Thyroid gland (tissue), 4 donors: ENCODE results near the gene KLHL9. TPM values are rescaled to one million over a fixed set of nuclear protein-coding genes. Genes with fewer than 3 reads are reported as not detected.

Experiments
- DNase-seq, 2 donors: peaks; one replicate each; pipeline ENCODE4 v3.0.0-alpha.2; 2019
- H3K27ac ChIP-seq, 3 donors: fragments of 200-600 bp; sonication (generic); 1 replicate in 2 of 3; 2 replicates in 1 of 3; pipeline ENCODE4 v1.5.1; 2016 to 2019; ENCODE audit warnings: mild to moderate bottlenecking in 1 of 3, moderate library complexity in 1 of 3
- H3K27me3 ChIP-seq: fragments of 200-600 bp; sonication (generic); one replicate; pipeline ENCODE4 v1.5.1; 2019
- H3K36me3 ChIP-seq, 2 donors: fragments of 200-600 bp; sonication (generic); one replicate each; pipeline ENCODE4 v1.5.1; 2016 to 2019
- H3K4me1 ChIP-seq, 2 donors: fragments of 200-600 bp; sonication (generic); one replicate each; pipeline ENCODE4 v1.5.1; 2017 to 2019
- H3K4me3 ChIP-seq, 3 donors: fragments of 200-600 bp; sonication (generic); replicated peaks in 1 of 3; 1 replicate in 2 of 3; 2 replicates in 1 of 3; pipeline ENCODE4 v1.5.1; 2016; ENCODE audit warnings: mild to moderate bottlenecking in 1 of 3
- H3K9me3 ChIP-seq: fragments of 200-600 bp; sonication (generic); one replicate; pipeline ENCODE4 v1.5.1; 2017
- CTCF ChIP-seq, 6 experiments: fragments of 200-600 bp in 3 of 6; fragments of 450-650 bp in 3 of 6; sonication (generic) in 3 of 6; IDR thresholded peaks; one replicate each; pipeline ENCODE4 v1.5.1; 2016 to 2019; ENCODE audit warnings: antibody characterized with exemption in 6 of 6, mild to moderate bottlenecking in 2 of 6, inconsistent platforms in 1 of 6, moderate library complexity in 1 of 6
- POLR2A ChIP-seq, 2 donors: fragments of 450-650 bp; IDR thresholded peaks; one replicate each; pipeline ENCODE4 v1.6.1; 2017; ENCODE audit warnings: antibody characterized with exemption in 2 of 2, mild to moderate bottlenecking in 2 of 2, moderate library complexity in 1 of 2
- WGBS, 2 donors: methylation state at CpG; one replicate each; pipeline ENCODE4 v1.1.5; 2017; 5-methylcytosine and 5-hydroxymethylcytosine counted together
- intact Hi-C: fragments of 100-400 bp; cut with DNase I; formaldehyde crosslinking; loops from one replicate; pipeline ENCODE4 v1.15.1; 2023
- total RNA-seq, 4 donors: library from RNA; depleted of rRNA; stranded (reverse); fragments of >200 nt; gene quantifications; one replicate each; pipeline ENCODE4 v1.2.3, GENCODE V29; 2016

Gene KLHL9
- total RNA-seq, 4 donors from 2014 or later = 28.4 to 31.0 (median 30.9) TPM

DNA sequence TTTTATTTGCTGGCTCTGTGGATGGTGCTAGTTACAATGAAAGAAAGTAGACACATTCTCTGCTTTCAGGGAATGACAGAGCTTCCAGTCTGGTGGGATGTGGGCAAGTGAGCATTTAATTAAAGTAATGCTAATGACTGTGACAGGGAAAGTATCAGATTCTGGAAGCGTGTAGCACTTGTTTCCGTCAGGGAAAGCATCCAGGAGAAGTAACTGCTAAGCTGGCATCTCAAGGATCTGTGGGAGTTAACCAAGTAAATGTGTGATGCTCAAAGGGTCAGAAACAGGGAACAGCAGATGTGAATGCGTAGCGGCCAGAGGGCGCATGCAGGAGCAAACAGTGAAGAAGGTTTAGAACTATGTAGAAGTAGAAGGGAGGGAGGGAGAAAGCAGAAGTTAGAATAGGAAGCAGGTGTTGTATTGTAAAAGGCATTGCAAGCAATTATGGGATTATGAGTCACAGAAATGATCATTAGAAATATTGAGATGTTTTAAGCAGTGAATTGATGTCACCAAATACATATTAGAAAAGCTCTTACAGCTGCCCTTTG is 12.2 kb downstream of the KLHL9 start:
- no peak overlapping the region for H3K27ac ChIP-seq
- H3K4me1 ChIP-seq = no peaks in the 10 kb centered on the region
- intact Hi-C loops = loop anchor here (10.0 kb wide), 1 partner anchor 462 kb away; no protein-coding TSS in a partner anchor
- no peak for DNase-seq
- H3K27me3 ChIP-seq = no peaks in the 10 kb centered on the region
- 91 to 94% methylated on average over 5 of the region's 5 CpGs for WGBS, 2 donors
- TF ChIP-seq POLR2A (IDR thresholded peaks at IDR 0.05) = no peak
- TF ChIP-seq CTCF (IDR thresholded peaks at IDR 0.05) = no peak
- no peaks in the 10 kb centered on the region for H3K36me3 ChIP-seq
- no peak overlapping the region for H3K4me3 ChIP-seq
- no peaks in the 10 kb centered on the region for H3K9me3 ChIP-seq

DNA sequence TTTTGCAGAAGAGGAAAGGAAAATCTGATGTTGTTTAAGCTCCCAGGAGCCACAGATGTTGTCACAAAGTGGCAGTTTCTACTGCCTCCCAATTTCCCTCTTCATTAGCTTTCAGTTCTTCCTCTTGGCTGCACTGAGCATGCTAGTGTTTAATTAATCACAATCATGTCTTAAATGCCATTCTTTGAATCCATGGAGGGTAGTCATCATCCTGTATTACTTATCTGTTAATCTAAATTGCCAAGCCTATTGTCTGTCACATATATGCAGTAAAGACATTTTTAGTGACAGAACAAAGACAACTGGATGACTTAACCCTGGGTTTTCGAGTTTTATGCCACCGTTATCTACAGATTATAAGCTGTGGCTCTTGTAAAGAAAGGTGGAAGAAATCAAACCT is 14.7 kb downstream of the KLHL9 start:
- TF ChIP-seq POLR2A (IDR thresholded peaks at IDR 0.05) (no peak), CTCF (IDR thresholded peaks at IDR 0.05) (no peak)

GRCh38 chr9:21317956-21318923 is 17.0 kb downstream of the KLHL9 start:
- H3K4me1 ChIP-seq = peaks cover 3 to 11% of the 10 kb centered on the region in 2 donors
- intact Hi-C loops = loop anchor here (10.0 kb wide), 1 partner anchor 63 kb away; no protein-coding TSS in a partner anchor
- WGBS, 2 donors = 16 to 22% methylated on average over 7 of the region's 7 CpGs
- H3K36me3 ChIP-seq = no peaks in the 10 kb centered on the region
- TF ChIP-seq POLR2A (IDR thresholded peaks at IDR 0.05) (no peak), CTCF (IDR thresholded peaks at IDR 0.05) (peak in 4 of 6 experiments; percentile 46 to 60 (median 56))
- DNase-seq = peak; percentile 28 to 36
- no peaks in the 10 kb centered on the region for H3K27me3 ChIP-seq
- H3K27ac ChIP-seq = no peak overlapping the region
- no peaks in the 10 kb centered on the region for H3K9me3 ChIP-seq
- no peak overlapping the region for H3K4me3 ChIP-seq

More for the DNA sequence above, 14.7 kb downstream of the KLHL9 start:
- intact Hi-C loops = loop anchor here (10.0 kb wide), 1 partner anchor 464 kb away; no protein-coding TSS in a partner anchor
- no peak for DNase-seq
- peaks cover 3 to 11% of the 10 kb centered on the region in 2 donors for H3K4me1 ChIP-seq
- H3K27me3 ChIP-seq = no peaks in the 10 kb centered on the region
- WGBS, 2 donors = 82 to 87% methylated on average over 2 of the region's 2 CpGs
- H3K27ac ChIP-seq = no peak overlapping the region
- H3K9me3 ChIP-seq = no peaks in the 10 kb centered on the region
- no peak overlapping the region for H3K4me3 ChIP-seq
- H3K36me3 ChIP-seq = no peaks in the 10 kb centered on the region

GRCh38 chr9:21316860-21317259 is 18.3 kb downstream of the KLHL9 start:
- H3K9me3 ChIP-seq = no peaks in the 10 kb centered on the region
- TF ChIP-seq POLR2A (IDR thresholded peaks at IDR 0.05) = no peak
- no peak for TF ChIP-seq CTCF (IDR thresholded peaks at IDR 0.05)
- 10 to 14% methylated on average over 3 of the region's 3 CpGs for WGBS, 2 donors
- H3K4me3 ChIP-seq = no peak overlapping the region
- peaks cover 3 to 11% of the 10 kb centered on the region in 2 donors for H3K4me1 ChIP-seq
- no peaks in the 10 kb centered on the region for H3K27me3 ChIP-seq
- H3K27ac ChIP-seq = no peak overlapping the region
- no peaks in the 10 kb centered on the region for H3K36me3 ChIP-seq
- peak; percentile 20 to 22 for DNase-seq
- intact Hi-C loops = loop anchor here (10.0 kb wide), 1 partner anchor 62 kb away; no protein-coding TSS in a partner anchor
